K562 (cell line): ENCODE results near the gene KCNS1. TPM values are rescaled to one million over a fixed set of nuclear protein-coding genes. Genes with fewer than 3 reads are reported as not detected.
A peak's percentile ranks its signal among the peaks of the same experiment; 100 is the strongest.

ENCODE experiments used
- ATAC-seq: fragments of 200-7000 bp; cut with Tn5 transposase; 3 replicates; pipeline ENCODE4 v1.9.1; 2020; ENCODE audit warnings: moderate library complexity
- BruUV-seq: library from RNA; stranded (reverse); fragments of 400-500 nt; replicated peaks from 2 replicates; lab custom pipeline; 2021; lab: Mats Ljungman, UMichigan
- CTCF ChIA-PET: fragments of 300-600 bp; formaldehyde crosslinking; extraction: SDS; loops from one replicate; lab custom pipeline; 2021; ENCODE audit warnings: low intra/inter-chr PET ratio; lab: Yijun Ruan, JAX
- POLR2A ChIA-PET: fragments of 300-600, 350-650 bp; sonication (Branson Sonifier 250); formaldehyde crosslinking; extraction: SDS; loops from one replicate; lab custom pipeline; 2021; ENCODE audit warnings: antibody characterized with exemption, inconsistent platforms; lab: Yijun Ruan, JAX
- DNase-seq, 4 experiments: peaks; one replicate each; pipeline versions ENCODE4 v3.0.0 to v3.0.0-alpha.2; 2011 to 2018; ENCODE audit warnings: low spot score in 3 of 4, mixed read lengths in 3 of 4; ENCODE audit errors: extremely low read depth in 1 of 4
- FAIRE-seq: peaks from 2 replicates; lab custom pipeline; 2011; peaks lifted over from hg19 to GRCh38; lab: Jason Lieb, UNC
- H2AFZ ChIP-seq: 2 replicates; pipeline ENCODE4 v1.6.0; 2011; ENCODE audit warnings: low read depth, low read length, control low read depth, inconsistent platforms
- H3K27ac ChIP-seq: fragments of 200-600 bp; 3 replicates; pipeline ENCODE4 v1.8.0; 2011; ENCODE audit warnings: low read depth, mild to moderate bottlenecking, control low read depth, inconsistent platforms, low read length, moderate library complexity, mixed read lengths; ENCODE audit errors: extremely low read depth
- H3K27me3 ChIP-seq, 2 experiments: fragments of 300-600 bp in 1 of 2; 2 replicates in 1 of 2; 3 replicates in 1 of 2; pipeline versions ENCODE4 v1.6.0 to v1.8.0; 2011; ENCODE audit warnings: inconsistent platforms in 2 of 2, low read length in 2 of 2, mild to moderate bottlenecking in 1 of 2, mixed read lengths in 1 of 2, moderate library complexity in 1 of 2; ENCODE audit not compliant: control insufficient read depth in 2 of 2, insufficient read depth in 2 of 2
- H3K36me3 ChIP-seq: fragments of 300-600 bp; 3 replicates; pipeline ENCODE4 v1.8.0; 2011; ENCODE audit warnings: mild to moderate bottlenecking, low read length, inconsistent platforms; ENCODE audit not compliant: control insufficient read depth, insufficient read depth
- H3K4me1 ChIP-seq, 2 experiments: fragments of 200-600 bp in 1 of 2; replicated peaks in 1 of 2; 2 replicates in 1 of 2; 3 replicates in 1 of 2; pipeline versions ENCODE4 v1.5.1 to v1.8.0; 2011; ENCODE audit warnings: inconsistent platforms in 2 of 2, low read length in 2 of 2, mild to moderate bottlenecking in 1 of 2, mixed read lengths in 1 of 2, moderate library complexity in 1 of 2; ENCODE audit not compliant: control insufficient read depth in 2 of 2, insufficient read depth in 2 of 2
- H3K4me2 ChIP-seq: 2 replicates; pipeline ENCODE4 v1.6.1; 2011; ENCODE audit warnings: low read length, control low read depth, inconsistent platforms, mixed read lengths; ENCODE audit not compliant: insufficient read depth
- H3K4me3 ChIP-seq: fragments of 200-600 bp; sonication (generic), shearing (Covaris generic); 2 replicates; pipeline ENCODE4 v1.5.1; 2016; ENCODE audit warnings: control low read depth, inconsistent platforms
- H3K79me2 ChIP-seq: fragments of 200-600 bp; 3 replicates; pipeline ENCODE4 v1.8.0; 2011; ENCODE audit warnings: low read length, inconsistent platforms; ENCODE audit not compliant: control insufficient read depth, insufficient read depth
- H3K9ac ChIP-seq, 2 experiments: 2 replicates each; pipeline versions ENCODE4 v1.6.0 to v1.6.1; 2011; ENCODE audit warnings: low read depth in 2 of 2, low read length in 2 of 2, control low read depth in 1 of 2, inconsistent platforms in 1 of 2, mild to moderate bottlenecking in 1 of 2, mixed read lengths in 1 of 2; ENCODE audit not compliant: insufficient read depth in 1 of 2
- H3K9me1 ChIP-seq: one replicate; pipeline ENCODE4 v1.6.0; 2011; ENCODE audit warnings: inconsistent platforms, mild to moderate bottlenecking, low read length, moderate library complexity; ENCODE audit not compliant: control insufficient read depth, insufficient read depth
- H3K9me3 ChIP-seq: replicated peaks from 2 replicates; pipeline ENCODE4 v1.5.1; 2011; ENCODE audit warnings: low read depth, low read length, inconsistent platforms; ENCODE audit not compliant: control insufficient read depth, insufficient read depth
- H4K20me1 ChIP-seq: replicated peaks from 2 replicates; pipeline ENCODE4 v1.6.1; 2011; ENCODE audit warnings: low read length, inconsistent platforms, mixed read lengths; ENCODE audit not compliant: control insufficient read depth, insufficient read depth
- BCOR ChIP-seq: fragments of 450-650 bp; IDR thresholded peaks from 2 replicates; pipeline ENCODE4 v1.6.1; 2016
- CEBPB ChIP-seq: fragments of 450-650 bp; IDR thresholded peaks from 2 replicates; pipeline ENCODE4 v1.6.1; 2016; ENCODE audit warnings: missing genetic modification characterization, missing compliant biosample characterization
- DNMT1 ChIP-seq: fragments of 450-650 bp; IDR thresholded peaks from 2 replicates; pipeline ENCODE4 v1.6.1; 2016; ENCODE audit warnings: antibody characterized with exemption, mild to moderate bottlenecking
- FOXJ2 ChIP-seq: fragments of 200-800 bp; sonication (Bioruptor generic); IDR thresholded peaks from 2 replicates; pipeline ENCODE4 v1.6.1; 2016; ENCODE audit warnings: missing genetic modification characterization, missing compliant biosample characterization
- HDAC8 ChIP-seq: fragments of 450-650 bp; IDR thresholded peaks from 2 replicates; pipeline ENCODE4 v1.6.1; 2016; ENCODE audit warnings: mild to moderate bottlenecking, missing genetic modification characterization, moderate library complexity, missing compliant biosample characterization
- MEF2A ChIP-seq: IDR thresholded peaks from 2 replicates; pipeline ENCODE4 v1.6.1; 2011; ENCODE audit warnings: low read depth, mild to moderate bottlenecking, low read length, moderate library complexity; ENCODE audit not compliant: control insufficient read depth
- NCOA1 ChIP-seq: fragments of 450-650 bp; IDR thresholded peaks from 2 replicates; pipeline ENCODE4 v1.6.1; 2016; ENCODE audit warnings: low read depth
- PCBP1 ChIP-seq: fragments of 200-400 bp; formaldehyde crosslinking; IDR thresholded peaks from 2 replicates; pipeline ENCODE4 v1.6.1; 2018; ENCODE audit warnings: mild to moderate bottlenecking, low read depth, low read length; ENCODE audit not compliant: poor library complexity, severe bottlenecking
- RNF2 ChIP-seq: sonication (generic); IDR thresholded peaks from 2 replicates; pipeline ENCODE4 v1.6.1; 2016
- SAP30 ChIP-seq: fragments of 200-600 bp; sonication (generic); IDR thresholded peaks from 2 replicates; pipeline ENCODE4 v1.6.1; 2012; ENCODE audit warnings: borderline replicate concordance, low read depth, mild to moderate bottlenecking, moderate library complexity, low read length, control low read depth, inconsistent platforms; ENCODE audit not compliant: insufficient read depth, poor library complexity, severe bottlenecking
- SOX6 ChIP-seq: fragments of 450-650 bp; IDR thresholded peaks from 2 replicates; pipeline ENCODE4 v1.6.1; 2014; ENCODE audit warnings: mild to moderate bottlenecking
- TAF9B ChIP-seq: fragments of 450-650 bp; IDR thresholded peaks from 2 replicates; pipeline ENCODE4 v1.6.1; 2018; ENCODE audit warnings: mild to moderate bottlenecking; ENCODE audit not compliant: partially characterized antibody
- ZNF707 ChIP-seq: fragments of 250-450 bp; sonication (Bioruptor Pico); conservative IDR thresholded peaks from 2 replicates; pipeline ENCODE4 v1.8.0; 2022; ENCODE audit warnings: inconsistent platforms, mild to moderate bottlenecking, moderate library complexity
- WGBS: fragments of 100-300 bp; shearing (Covaris generic); methylation state at CpG from one replicate; pipeline ENCODE4 v1.1.6; 2016; ENCODE audit warnings: low coverage, mixed read lengths; ENCODE audit not compliant: insufficient coverage; ENCODE audit errors: missing lambda C conversion rate; 5-methylcytosine and 5-hydroxymethylcytosine counted together
- in situ Hi-C: fragments of 300-500 bp; cut with MboI; formaldehyde crosslinking; loops from 4 replicates; pipeline ENCODE4 v1.15.0; 2018; ENCODE audit warnings: inconsistent platforms, mixed read lengths
- intact Hi-C: fragments of 100-400 bp; cut with micrococcal nuclease; formaldehyde crosslinking; loops from 2 replicates; pipeline ENCODE4 v1.14.2; 2022
- polyA plus RNA-seq, 8 experiments: library from polyadenylated mRNA; depleted of rRNA in 4 of 8; stranded (reverse) in 5 of 8; unstranded in 3 of 8; fragments of >200 nt; fragmentation: Nextera tagmentation in 2 of 8; fragmentation: Illumina TruSeq in 1 of 8; extraction: Ambion mirVana in 2 of 8; extraction: Trizol in 1 of 8; gene quantifications; 2 replicates each; pipeline versions ENCODE4 v1.2.1 to v1.2.3, GENCODE V29; 2011 to 2014; ENCODE audit warnings: inconsistent platforms in 1 of 8, missing spikeins in 1 of 8
- total RNA-seq, 7 experiments: library from RNA; depleted of rRNA in 6 of 7; stranded (reverse); fragments of >200 nt in 6 of 7; fragmentation: Illumina TruSeq in 2 of 7; extraction: Trizol in 2 of 7; gene quantifications; 2 replicates each; pipeline versions ENCODE4 v1.2.1 to v1.2.3, GENCODE V29; 2011 to 2021; ENCODE audit warnings: low replicate concordance in 1 of 7
- TF ChIP-seq, protein P1 (sequence below): sonication (generic); formaldehyde crosslinking; IDR thresholded peaks from 2 replicates; pipeline ENCODE4 v1.8.1; 2023; ENCODE audit warnings: mild to moderate bottlenecking, missing genetic modification reagents
- TF ChIP-seq, protein P2 (sequence below): fragments of 450-650 bp; formaldehyde crosslinking; IDR thresholded peaks from 2 replicates; pipeline ENCODE4 v1.4.0; 2020; ENCODE audit warnings: mild to moderate bottlenecking, moderate library complexity
- TF ChIP-seq, protein P3 (sequence below): fragments of 250-450 bp; sonication (Bioruptor Pico); IDR thresholded peaks from 2 replicates; pipeline ENCODE4 v1.5.0; 2021; ENCODE audit warnings: mild to moderate bottlenecking, moderate library complexity

Gene KCNS1
- total and polyA plus RNA-seq, 9 of the 15 experiments (the other 6 are each of a cell fraction or from before 2014, with no cell fraction given), result not detected

DNA sequence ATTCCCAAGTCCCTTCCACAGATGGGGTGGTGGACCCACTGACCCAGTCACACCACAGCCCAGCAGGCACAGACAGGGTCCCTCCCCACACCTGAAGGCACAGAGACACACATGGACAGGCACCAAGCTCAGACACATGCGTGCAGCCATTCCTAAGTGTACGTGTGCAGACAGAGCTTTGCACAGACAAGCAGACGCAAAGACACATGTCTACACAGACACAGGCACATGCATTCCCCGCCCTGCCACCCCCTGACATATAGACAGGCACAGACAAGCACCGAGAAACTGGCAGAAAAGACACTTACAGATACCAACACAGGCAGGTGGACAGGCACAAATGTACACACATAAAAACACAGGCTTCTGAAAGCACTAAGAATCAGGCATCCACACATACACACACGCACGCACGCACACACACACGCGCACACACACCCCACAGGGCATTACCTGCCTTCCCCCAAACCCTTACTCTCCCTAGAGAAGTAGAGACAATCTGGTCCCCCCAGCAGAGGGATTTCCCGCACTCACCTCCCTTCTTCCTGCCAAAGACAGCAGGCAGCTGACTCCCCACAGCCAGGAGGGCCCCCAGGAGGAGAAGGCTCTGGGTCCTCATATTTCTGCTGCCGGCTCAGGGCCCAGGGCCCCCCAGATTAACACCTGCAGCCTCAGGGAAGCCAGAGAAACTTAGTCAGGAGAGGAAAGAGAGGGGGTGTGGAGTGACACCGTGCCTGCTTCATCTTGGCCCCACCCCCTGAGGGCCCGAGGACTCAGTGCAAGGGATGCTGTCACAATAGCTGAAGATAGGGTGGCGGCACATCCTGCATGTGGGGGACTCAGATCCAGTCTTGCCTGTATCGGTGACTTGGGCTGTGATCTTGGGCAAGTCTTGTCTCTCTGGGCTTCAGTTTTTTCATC is 13.8 kb upstream of the KCNS1 start, which contains the start of gene WFDC5:
WFDC5 (minus strand) TSS at position 710 of the 921 bp plus-strand sequence; CDS start at position 619, 91 bp downstream.
- no TSS peak for BruUV-seq
- H2AFZ ChIP-seq, result no peak within 1 kb of the TSS
- H3K4me1 ChIP-seq, result peaks cover 0 to 3% of the 10 kb centered on the region in 2 experiments; a peak in 1 of 5 replicates
- under 1% methylated on average over 16 of the region's 16 CpGs for WGBS
- no peak within 1 kb of the TSS for H3K4me3 ChIP-seq
- H3K36me3 ChIP-seq, result no peaks in the 10 kb centered on the region
- ChIA-PET CTCF (no interaction called here), POLR2A (interaction anchor here (0.7 to 1.3 kb wide), 2 partner anchors 10 to 25 kb away, joined by 3 to 6 read pairs; partner anchors contain the start of gene WFDC12)
- in situ Hi-C loops (no loop called here), intact Hi-C loops (loop anchor here (5.0 kb wide), 2 partner anchors 72 to 102 kb away; no protein-coding TSS in a partner anchor)
- no peaks in the 10 kb centered on the region for H3K9me3 ChIP-seq
- H3K79me2 ChIP-seq, result no peaks in the 10 kb centered on the region
- DNase-seq, result peak in 1 of 4 experiments; percentile 10
- TF ChIP-seq CEBPB (tag), result no peak
- no peak for TF ChIP-seq RNF2
- no peak for TF ChIP-seq PCBP1
- no peak for TF ChIP-seq TAF9B
- TF ChIP-seq SAP30, result no peak
- TF ChIP-seq MEF2A, result no peak
- TF ChIP-seq, protein P1, sequence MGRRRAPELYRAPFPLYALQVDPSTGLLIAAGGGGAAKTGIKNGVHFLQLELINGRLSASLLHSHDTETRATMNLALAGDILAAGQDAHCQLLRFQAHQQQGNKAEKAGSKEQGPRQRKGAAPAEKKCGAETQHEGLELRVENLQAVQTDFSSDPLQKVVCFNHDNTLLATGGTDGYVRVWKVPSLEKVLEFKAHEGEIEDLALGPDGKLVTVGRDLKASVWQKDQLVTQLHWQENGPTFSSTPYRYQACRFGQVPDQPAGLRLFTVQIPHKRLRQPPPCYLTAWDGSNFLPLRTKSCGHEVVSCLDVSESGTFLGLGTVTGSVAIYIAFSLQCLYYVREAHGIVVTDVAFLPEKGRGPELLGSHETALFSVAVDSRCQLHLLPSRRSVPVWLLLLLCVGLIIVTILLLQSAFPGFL (CRISPR knock-in tag), result no peak
- no peak for TF ChIP-seq HDAC8 (tag)
- TF ChIP-seq FOXJ2 (tag), result no peak
- TF ChIP-seq DNMT1, result no peak
- TF ChIP-seq, protein P2, sequence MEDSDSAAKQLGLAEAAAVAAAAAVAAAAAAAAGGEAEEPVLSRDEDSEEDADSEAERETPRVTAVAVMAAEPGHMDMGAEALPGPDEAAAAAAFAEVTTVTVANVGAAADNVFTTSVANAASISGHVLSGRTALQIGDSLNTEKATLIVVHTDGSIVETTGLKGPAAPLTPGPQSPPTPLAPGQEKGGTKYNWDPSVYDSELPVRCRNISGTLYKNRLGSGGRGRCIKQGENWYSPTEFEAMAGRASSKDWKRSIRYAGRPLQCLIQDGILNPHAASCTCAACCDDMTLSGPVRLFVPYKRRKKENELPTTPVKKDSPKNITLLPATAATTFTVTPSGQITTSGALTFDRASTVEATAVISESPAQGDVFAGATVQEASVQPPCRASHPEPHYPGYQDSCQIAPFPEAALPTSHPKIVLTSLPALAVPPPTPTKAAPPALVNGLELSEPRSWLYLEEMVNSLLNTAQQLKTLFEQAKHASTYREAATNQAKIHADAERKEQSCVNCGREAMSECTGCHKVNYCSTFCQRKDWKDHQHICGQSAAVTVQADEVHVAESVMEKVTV (CRISPR knock-in tag), result no peak
- TF ChIP-seq ZNF707, result no peak
- TF ChIP-seq BCOR, result no peak
- TF ChIP-seq, protein P3, sequence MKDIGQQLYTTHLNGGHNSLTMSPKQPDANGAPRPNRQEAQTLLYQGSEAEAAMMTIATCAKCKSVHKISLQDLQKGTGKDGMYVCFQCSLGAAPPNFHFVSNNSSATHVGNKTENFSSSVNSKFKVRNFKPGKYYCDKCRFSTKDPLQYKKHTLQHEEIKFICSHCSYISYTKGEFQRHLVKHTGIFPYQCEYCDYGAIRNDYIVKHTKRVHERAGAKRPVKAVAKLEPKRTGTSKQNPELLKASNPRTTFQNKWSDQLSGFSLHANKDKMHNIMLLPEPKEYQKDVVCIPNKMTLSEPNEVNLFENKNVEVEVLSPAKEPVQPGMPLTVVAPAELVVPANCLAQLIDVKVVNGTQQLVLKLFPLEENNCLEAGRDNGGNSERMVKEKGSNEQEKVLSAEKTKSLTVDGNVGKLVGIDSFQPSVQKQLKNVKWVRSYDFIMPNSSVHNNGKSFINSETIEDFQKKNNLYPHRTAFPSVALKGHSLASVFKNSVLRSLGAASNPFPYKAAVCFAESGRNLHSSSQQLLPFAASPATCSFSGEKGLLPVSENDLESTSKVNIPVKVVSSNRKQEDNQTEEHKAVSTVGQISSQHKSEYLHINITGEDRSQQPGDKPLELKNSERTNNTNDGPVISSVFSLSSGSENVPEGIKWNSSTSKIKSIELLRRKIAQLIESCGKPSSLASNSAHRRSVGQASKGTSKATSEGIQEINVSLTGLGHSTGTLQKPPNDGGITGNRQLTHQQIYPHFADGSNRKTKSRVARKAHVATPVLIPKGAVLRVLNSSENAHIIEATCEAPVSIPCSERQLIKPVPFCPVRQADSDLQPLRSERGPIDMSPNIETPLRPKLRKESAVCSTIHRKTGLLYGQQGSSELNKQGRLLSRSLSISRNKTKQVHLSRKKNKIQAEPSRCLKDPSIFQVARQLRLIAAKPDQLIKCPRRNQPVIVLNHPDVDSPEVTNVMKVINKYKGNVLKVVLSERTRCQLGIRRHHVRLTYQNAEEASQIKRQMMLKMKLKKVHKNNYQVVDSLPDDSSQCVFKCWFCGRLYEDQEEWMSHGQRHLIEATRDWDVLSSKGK (CRISPR knock-in tag), result no peak
- TF ChIP-seq SOX6, result no peak
- no peak for TF ChIP-seq NCOA1
- no peaks in the 10 kb centered on the region for H3K9me1 ChIP-seq
- H4K20me1 ChIP-seq, result no peaks in the 10 kb centered on the region
- H3K27me3 ChIP-seq, result peaks cover 5 to 44% of the 10 kb centered on the region in 2 experiments
- peak; percentile 54 for ATAC-seq
- H3K4me2 ChIP-seq, result no peak within 1 kb of the TSS
- FAIRE-seq, result no peak
- no peak within 1 kb of the TSS for H3K27ac ChIP-seq
- H3K9ac ChIP-seq, result no peak within 1 kb of the TSS
